HG02884 (cell line): Measurements from ENCODE around the gene CHST6.
"Not testable (repeated sequence)": the region's sequence is repeated elsewhere in the genome, so short reads cannot be mapped to it uniquely, and the experiment has no call there.

Source experiments
- ATAC-seq: cut with Tn5 transposase; IDR thresholded peaks from one replicate; pipeline ENCODE4 v1.9.1; 2021; ENCODE audit warnings: mild to moderate bottlenecking, moderate library complexity; ENCODE audit not compliant: unreplicated experiment

Gene CHST6

GRCh38 chr16:75477680-75478473 lies 17.4 kb downstream of the CHST6 start:
- no peak for ATAC-seq

GRCh38 chr16:75476817-75477216 lies 18.4 kb downstream of the CHST6 start:
- no peak for ATAC-seq

- ATAC-seq, result no peak
Observed at GRCh38 chr16:75475420-75475847, 19.8 kb downstream of the CHST6 start.

GRCh38 chr16:75472908-75473877 lies 22.0 kb downstream of the CHST6 start:
- ATAC-seq, result no peak

GRCh38 chr16:75471723-75472633 lies 23.3 kb downstream of the CHST6 start:
- ATAC-seq, result peak; percentile 85

GRCh38 chr16:75466760-75467159 lies 28.5 kb downstream of the CHST6 start:
- no peak for ATAC-seq

GRCh38 chr16:75464122-75464918 lies 30.9 kb downstream of the CHST6 start, which contains the start of gene TMEM170A:
TSS of gene TMEM170A (minus strand) at chr16:75464689. CDS start at chr16:75464600, 89 bp downstream.
- peak; percentile 92 for ATAC-seq

GRCh38 chr16:75463389-75464121 lies 31.7 kb downstream of the CHST6 start:
- peak; percentile 9 for ATAC-seq

DNA sequence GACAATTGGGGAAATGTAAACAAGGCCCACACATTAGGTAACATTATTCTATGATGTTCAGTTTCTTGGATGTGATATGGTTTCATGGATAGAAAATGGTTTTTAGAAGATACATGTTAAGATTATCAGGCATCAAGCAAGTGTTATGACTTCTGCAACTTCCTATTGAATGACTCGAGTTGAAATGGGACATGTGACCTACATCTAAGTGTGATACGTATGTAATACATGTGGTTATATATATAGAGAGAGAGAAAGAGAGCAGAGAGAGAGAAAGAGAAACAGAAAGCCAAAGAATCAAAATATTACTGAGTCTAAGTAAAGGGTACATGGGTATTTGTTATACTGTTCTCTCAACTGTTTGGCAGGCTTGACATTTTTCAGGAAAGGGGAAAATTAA lies 32.4 kb downstream of the CHST6 start:
- no peak for ATAC-seq

GRCh38 chr16:75461575-75461974 lies 33.7 kb downstream of the CHST6 start:
- ATAC-seq, result no peak

DNA sequence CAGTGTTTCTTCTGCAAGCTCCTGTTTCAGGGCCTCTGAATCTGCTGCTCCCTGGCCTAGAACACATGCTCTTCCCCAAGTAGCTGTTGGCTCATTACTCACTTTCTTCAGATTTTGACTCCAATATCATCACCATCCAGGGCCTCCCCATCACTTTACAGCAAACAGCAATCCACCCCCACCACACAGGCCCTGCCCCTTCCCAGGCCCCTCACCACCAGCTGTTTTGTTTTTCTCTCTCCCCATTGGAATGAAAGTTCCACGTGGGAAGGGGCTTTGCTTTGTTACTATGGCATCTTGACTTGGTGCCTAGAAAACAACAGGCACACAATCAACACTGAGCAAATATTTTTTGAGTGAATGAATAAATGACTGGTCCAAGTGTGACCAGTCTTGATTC lies 34.8 kb downstream of the CHST6 start:
- ATAC-seq, result no peak

- ATAC-seq, result no peak
Observed at GRCh38 chr16:75459691-75460090, 35.5 kb downstream of the CHST6 start.

GRCh38 chr16:75458439-75458838 lies 36.8 kb downstream of the CHST6 start:
- no peak for ATAC-seq

DNA sequence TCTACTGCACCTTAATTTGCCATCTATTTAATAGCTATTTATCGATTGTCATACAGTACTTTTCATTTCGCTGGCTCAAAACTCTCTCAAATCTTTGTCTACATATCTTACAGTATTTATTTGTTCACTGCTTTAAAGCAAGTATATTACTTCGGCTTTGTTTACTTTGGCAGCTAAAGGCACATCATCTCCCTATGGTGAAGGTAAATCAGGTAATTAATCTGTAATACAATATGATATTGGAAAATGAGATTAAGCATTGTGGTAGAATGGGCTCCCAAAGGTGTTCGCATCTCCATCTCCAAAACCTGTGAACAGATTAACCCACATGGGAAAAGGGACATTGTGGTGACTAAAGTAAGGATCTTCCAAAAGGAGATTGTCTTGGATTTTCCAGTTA lies 37.2 kb downstream of the CHST6 start:
- no peak for ATAC-seq

- no peak for ATAC-seq
Observed at GRCh38 chr16:75457485-75458021, 37.7 kb downstream of the CHST6 start.

- no peak for ATAC-seq
Observed at GRCh38 chr16:75456971-75457370, 38.3 kb downstream of the CHST6 start.

- ATAC-seq, result not testable (repeated sequence)
Observed at GRCh38 chr16:75456486-75456885, 38.8 kb downstream of the CHST6 start.

- ATAC-seq, result no peak
Observed at GRCh38 chr16:75455677-75456076, 39.6 kb downstream of the CHST6 start.
